SK-N-SH treated with all-trans-retinoic acid at 6 μM for 48 hours (cell line): ENCODE results near the gene RNF43.

Source experiments
- ESRRG ChIP-seq: fragments of 250-450 bp; sonication (Bioruptor Pico); IDR thresholded peaks from 2 replicates; pipeline ENCODE4 v1.6.1; 2021; ENCODE audit warnings: mild to moderate bottlenecking
- RARB ChIP-seq: fragments of 250-450 bp; sonication (Bioruptor Pico); IDR thresholded peaks from 2 replicates; pipeline ENCODE4 v1.8.0; 2021; ENCODE audit warnings: mild to moderate bottlenecking, moderate library complexity
- TCF4 ChIP-seq: fragments of 250-450 bp; sonication (Bioruptor Pico); IDR thresholded peaks from 2 replicates; pipeline ENCODE4 v1.8.0; 2021; ENCODE audit warnings: mild to moderate bottlenecking, moderate library complexity, borderline replicate concordance
- ZFP30 ChIP-seq: fragments of 450-650 bp; formaldehyde crosslinking; IDR thresholded peaks from 2 replicates; pipeline ENCODE4 v1.5.0; 2022; ENCODE audit warnings: mild to moderate bottlenecking, moderate library complexity

GRCh38 chr17:58375256-58375655 is 42.1 kb downstream of the RNF43 start:
- no peak for TF ChIP-seq TCF4 (CRISPR knock-in tag)
- TF ChIP-seq ESRRG, result no peak
- TF ChIP-seq RARB (CRISPR knock-in tag), result no peak
- no peak for TF ChIP-seq ZFP30 (CRISPR knock-in tag)
